Stimulated activated CD8-positive, alpha-beta memory T cell treated with anti-CD3 and anti-CD28 coated beads, Interleukin-7, amount 100 ng/mL, for 24 hours (primary cell): ENCODE results near the gene CCDC3.
"Not testable (repeated sequence)": the region's sequence is repeated elsewhere in the genome, so short reads cannot be mapped to it uniquely, and the experiment has no call there.

Experiments used
- DNase-seq: peaks from one replicate; pipeline ENCODE4 v3.0.0-alpha.2; 2020; ENCODE audit warnings: low read depth

Gene CCDC3

DNA sequence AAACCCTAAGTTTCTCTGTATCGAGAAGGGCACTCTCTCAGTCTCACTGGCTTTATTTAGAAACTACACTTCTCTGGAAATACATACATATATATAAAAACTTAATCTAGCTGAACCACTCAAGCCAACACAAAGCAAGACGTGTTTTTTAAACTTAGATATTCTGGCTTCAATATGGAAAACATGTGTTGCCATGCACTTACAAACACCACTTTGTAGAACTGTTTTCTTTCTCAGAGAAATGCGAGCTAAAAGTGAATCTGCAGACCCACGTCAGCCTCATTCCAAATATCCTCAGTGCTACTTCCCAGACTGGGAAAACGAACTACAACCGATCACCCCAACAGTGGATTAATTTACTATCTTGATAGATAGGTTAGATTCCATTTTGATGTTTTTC lies 1.7 kb downstream of the CCDC3 start:
- no peak for DNase-seq

DNA sequence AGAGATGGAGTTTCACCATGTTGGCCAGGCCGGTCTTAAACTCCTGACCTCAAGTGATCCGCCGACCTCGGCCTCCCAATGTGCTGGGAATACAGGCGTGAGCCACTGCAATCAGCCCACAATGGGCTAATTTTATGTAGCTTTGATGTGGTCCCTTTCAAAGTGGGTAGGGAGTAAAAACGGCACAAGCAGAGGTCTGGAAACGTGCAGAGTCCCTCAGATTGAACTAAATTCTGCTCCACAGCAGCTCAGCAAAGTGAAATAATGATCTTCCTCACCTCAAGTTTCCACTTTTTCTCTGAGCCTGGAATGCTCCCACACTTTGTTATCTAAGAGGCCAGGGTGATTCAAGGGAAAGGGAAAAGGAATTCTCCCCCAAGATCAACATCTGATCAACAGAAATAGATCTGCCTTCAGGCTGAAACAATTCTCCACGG lies 6.1 kb downstream of the CCDC3 start:
- no peak for DNase-seq

DNA sequence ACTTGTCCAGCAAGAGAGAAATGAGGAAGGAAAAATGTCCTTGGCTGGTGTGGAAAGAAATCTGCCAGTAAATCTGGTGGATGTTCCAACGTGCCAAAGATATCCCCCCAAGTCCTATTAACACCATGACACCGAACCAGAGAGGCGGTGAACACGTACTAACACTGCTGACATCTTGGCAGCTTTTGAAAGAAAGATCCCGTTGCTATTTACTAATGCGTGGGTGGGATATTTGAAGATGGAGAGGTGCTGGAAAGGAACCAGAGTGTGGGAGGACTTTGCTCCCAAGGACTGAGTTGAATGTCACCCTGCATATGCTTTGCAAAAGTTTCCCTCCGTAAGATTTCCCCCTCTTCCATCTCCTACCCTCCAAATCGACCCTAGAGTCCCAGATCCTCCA lies 7.9 kb downstream of the CCDC3 start:
- no peak for DNase-seq

DNA sequence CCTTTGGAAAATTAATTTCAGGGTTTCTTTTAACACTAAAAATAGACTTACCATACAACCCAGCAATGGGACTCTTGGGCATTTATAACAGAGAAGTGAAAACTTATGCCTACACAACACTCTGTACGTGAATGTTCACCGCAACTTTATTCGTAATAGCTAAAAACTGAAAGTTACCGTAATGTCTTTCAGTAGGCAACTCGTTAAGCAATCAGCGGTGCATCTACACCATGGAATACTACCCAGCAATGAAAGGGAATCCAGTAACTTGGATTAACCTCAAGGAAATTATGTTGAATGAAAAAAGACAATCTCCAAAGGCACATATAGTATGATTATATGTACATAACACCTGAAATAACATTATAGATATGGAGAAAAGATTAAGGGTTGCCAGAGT lies 16.2 kb downstream of the CCDC3 start:
- no peak for DNase-seq

DNA sequence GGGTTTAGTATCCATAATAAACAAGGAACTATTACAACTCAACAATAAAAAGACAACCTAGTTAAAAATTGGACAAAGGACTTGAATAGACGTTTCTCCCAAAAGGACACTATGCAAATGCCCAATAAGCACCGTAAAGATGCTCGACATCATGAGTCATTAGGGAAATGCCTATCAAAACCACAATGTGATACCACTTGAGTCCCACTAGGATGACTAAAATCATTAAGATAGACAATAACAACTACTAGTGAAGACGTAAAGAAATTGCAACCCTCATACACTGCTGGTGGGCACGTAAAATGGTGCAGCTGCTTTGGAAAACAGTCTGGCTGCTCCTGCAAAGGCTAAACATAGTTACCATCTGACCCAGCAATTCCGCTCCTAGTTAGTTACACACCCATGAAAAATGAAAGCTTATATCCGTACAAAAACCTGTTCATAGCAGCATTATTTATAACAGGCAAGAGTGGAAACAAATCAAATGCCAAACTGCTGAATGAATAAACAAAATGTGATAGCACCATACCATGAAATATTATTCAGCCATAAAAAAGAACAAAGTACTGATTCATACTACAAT lies 17.3 kb downstream of the CCDC3 start:
- no peak for DNase-seq

DNA sequence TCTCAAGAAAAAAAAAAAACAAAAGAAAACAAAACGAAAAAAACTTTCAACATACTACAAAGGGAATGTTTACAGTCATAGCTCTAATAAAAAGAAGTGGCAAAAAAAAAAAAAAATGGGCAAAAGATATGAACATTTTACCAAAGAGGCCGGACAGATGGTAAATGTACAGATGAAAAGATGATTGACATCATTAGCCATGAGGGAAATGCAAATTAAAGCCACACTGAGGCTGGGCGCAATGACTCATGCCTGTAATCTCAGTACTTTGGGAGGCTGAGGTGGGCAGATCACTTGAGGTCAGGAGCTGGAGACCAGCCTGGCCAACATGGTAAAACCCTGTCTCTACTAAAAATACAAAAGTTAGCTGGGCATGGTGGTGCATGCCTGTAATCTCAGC lies 17.9 kb downstream of the CCDC3 start:
- not testable (repeated sequence) for DNase-seq

DNA sequence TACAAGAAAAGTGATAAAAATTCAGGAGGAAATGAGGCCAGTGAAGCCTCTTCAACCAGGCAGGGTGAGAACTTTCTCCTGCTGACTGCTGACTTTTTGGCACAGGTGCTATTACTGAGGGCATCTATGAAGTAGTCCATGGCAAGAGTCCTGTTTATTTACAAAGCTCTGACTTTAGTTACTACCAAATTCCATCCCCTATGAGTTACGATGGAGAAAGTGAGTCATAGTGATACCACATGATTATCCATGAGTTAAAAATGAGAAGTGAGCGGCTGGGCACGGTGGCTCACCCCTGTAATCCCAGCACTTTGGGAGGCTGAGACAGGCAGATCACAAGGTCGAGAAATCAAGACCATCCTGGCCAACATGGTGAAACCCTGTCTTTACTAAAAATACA lies 19.9 kb downstream of the CCDC3 start:
- no peak for DNase-seq

DNA sequence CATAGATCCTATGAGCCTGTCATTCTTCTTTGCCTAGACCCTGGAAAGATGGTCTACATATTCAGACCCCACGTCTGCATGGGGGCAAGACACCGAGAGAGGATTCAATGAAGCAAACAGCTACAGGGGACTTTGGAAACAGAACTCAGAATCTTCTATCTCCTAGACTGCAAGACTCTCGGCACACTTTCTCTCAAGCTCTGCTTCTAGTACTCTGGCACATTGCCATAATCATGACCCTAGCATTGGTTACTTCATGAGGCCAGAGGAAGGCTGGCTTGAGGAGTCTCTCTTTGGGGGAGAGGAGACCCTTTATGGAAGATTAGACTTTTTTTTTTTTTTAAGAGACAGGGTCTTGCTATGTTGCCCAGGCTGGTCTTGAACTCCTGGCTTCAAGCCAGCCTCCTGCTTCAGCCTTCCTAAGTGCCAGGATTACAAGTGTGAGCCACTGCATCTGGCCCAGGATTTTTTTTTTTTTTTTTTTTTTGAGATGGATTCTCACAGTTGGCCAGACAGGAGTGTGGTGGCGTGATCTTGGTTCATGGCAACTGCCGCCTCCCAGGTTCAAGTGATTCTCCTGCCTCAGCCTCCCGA lies 20.7 kb downstream of the CCDC3 start:
- no peak for DNase-seq

DNA sequence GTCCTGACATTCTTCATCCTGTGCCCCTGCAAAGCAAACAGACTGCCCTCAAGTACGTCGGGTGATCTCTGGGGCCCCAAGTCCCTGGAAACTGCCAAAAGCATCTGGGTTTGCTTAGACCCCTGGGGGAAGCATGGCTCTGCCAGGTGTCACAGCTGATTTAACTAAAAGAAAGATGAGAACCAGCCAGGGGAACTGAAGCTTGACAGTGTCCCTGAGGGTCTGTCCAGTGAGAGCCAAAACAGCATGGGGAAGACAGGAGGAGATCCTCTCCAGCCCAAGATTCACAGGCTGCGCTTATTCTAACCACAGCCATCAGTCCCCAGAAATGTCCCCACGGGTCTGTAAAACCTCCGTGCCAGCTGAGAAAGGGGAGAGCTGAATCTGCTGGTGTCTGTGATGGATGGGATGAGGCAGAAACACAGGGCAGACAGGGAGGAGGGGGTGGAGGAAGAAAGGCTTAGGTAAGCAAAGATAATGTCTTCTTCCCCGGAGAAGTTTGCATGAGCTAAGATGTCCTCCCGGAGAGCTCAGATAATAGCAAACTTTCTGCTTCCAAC lies 21.3 kb downstream of the CCDC3 start:
- DNase-seq: no peak

DNA sequence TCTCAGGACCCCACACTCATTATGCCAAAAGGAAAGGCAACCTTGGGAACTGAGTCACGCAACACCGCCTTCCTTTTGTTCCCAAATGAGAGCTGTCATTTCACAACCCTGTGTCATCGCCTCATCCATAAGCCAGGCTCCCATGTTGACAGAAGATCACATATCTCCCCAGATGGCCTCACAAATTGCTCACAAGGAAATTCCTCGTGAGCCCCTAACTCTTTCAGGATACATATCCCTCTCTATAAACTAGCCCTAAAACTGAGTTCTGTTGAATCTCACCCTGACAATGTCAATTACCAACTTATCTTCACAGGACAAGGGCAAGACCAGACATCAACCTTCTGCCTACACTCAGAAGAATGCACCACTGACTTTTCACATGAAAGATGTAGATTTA lies 22.6 kb downstream of the CCDC3 start:
- no peak for DNase-seq

DNA sequence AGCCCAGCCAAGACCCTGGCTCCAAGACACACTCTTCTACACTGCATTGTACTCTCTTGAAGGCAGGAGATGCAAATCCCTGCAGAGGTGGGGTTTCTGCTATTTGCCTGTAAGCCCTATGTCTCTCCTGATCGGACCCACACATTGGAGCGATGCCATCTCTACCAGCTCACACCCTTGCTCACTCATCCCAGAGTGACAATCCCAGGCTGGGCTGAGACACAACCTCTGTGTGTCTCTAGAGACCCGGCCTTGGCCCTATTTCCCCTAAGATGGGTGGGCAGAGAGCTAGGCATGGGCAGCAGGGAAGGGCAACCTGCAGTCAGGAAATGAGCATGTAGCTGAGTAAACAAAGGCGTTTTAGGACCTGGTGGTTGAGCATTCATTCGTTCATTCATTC lies 25.6 kb downstream of the CCDC3 start:
- no peak for DNase-seq

DNA sequence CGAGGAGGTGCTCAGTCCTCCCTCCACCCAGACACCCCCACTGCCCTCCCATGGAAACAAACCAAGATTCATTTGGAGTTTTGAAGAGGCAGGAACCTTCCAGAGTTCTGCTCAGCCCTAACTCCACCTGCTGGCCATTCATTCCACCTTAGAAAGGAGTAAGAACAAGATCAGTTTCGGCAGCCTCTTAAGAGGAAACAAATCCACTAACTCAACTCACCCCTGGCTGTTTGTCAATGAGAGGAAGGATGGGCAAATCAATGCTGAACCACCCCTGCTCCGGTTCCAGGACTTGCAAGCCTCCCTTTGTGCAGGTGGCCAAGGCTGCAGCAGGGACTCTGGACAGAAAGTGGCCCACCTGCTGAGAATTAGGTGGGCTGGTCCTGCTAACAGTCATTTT lies 26.2 kb downstream of the CCDC3 start:
- DNase-seq: no peak

DNA sequence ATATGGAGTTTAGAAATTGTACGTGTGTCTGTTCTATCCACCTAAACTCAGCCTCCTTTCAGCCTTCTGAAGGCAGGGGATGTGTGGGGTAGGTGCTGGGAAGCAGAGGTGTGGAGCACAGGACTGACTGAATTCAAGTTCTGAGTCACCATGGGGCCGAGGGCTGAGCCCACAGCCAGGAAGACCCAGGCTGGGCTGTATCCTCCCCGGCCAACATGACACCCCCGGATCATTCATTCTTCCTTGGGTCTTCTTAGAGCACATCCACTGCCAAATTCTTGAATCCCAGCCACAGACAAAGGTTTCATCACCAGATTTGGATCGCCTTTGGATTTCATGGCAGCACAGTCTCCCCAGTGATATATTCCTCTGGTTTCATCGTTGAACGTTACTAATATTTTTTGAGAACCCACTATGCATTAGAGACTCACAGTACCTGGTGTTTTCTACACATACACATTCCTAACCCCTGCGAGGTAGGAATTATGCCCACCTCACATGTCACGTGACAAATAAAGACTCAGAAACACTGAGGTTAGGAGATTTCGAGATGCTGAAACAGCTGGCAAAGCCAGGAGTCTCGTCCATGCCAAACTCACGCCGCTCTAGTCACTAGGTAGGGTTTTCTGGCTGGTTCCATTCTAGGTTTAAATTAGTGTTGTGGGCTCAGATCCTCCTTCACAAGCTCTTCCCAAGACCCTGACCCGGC lies 26.9 kb downstream of the CCDC3 start:
- DNase-seq: no peak

DNA sequence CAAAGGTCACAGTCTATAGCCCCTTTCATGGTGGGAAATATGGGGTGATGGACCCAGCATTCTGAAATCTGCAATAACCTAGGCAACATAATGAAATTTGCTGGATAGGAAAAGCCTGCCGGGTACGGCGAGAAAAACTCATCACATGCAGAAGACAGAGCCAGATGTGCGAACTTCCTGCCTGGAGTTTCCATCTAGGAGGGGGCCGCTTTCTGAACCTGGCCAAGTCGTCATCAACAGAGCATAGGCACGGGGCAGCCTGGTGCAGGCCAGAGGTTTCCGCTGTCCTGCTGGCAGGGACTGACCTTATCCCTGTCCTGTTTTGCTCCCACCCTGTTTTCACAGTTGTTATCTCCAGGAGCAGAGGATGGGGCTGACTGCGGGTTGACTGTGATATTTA lies 27.4 kb downstream of the CCDC3 start:
- no peak for DNase-seq

DNA sequence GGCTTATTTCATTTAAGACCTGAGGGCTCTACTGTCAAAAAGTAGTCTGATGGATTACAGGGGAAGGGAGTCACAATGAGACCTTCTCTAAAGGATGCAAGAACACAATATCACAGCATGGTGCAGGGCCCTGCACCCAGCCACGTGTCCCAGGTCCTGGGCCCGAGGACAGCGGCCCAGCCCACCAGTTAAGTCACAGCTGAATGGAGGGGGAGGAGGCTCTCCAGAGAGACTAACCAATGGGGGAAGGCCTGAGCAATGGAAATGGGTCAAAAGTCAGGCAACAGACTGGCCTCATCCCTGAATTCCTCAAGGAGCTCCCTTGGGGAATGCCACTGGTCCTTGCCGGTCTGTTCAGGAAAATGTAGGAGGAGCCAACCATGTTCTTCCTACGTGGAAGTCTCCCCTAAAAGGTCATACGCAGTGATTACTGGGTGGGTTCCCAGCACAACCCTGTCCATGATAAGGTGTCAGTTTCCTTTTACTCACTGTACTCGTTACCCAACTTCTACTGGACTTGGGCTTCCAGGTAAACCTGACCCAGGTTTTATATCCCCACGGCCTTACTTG lies 28.3 kb downstream of the CCDC3 start:
- DNase-seq: no peak

DNA sequence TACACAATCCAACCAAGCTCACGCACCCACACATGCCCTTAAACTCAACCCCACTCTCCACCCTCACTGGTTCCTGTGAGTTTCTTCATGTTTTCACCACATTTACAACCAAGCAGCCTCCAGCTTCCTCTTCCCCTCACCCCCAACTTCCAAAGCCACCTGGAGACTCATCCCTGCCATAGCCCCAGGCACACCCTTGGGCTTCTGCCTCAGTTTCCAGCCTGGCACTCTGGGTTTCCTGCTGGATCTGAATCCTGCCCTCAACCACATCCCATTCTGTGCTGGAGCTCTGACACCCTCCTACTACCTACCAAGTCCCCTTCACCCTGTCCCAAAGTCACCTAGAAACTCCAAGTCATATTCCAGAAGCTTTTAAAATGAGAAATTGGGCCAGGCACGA lies 29.4 kb downstream of the CCDC3 start:
- no peak for DNase-seq

DNA sequence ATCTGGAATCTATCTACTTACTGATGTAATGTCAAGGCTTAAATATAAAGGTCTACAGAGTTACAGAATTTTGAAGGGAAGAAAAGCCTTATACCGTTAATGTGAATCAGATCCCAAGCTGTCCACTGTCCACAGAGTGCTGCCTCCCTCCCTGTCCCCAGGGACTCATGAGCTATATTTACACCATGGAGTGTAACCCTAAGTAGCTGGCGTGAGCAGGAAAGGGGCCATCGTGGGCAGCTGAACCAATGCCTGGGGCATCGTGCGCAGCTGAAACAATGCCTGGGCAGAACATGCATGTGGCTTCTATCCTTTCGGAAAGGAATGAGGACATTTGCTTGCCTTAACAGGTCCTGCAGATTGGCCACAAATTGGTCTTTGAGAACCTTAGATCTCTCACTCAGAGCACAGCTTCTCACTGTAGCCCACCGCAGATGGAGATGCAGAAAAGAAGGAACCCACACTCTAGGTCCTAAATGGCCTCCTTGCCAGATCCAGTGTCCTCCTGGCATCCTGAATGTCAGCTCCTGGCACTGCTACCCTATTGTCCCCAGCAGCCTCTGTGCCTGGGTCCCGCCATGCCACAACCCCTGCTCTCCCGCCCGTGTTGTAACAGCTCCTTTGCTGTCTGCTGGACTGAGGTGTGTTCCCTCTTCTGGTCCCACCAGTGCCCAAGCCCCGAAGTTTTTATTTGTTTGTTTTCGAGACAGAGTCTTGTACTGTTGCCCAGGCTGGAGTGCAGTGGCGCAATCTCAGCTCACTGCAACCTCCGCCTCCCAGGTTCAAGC lies 30.3 kb downstream of the CCDC3 start:
- no peak for DNase-seq

DNA sequence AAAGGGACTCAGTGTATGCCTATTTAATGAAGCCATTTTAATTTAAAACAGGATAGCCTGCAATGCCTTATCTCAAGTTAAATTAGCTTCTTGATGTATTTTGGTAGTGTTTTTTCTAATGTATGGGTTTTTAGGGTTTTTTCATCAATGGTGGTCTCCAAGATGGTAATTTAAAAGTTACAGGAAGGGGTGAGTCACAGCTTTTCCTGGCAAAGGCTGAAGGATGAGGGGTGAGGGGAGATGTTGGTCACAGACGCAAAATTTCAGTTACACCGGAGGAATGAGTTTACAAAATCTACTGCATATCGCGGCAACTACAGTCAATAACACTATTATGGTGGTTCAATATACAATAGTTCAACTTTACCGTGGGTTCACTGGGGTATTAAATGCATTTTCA lies 31.6 kb downstream of the CCDC3 start:
- DNase-seq: no peak

DNA sequence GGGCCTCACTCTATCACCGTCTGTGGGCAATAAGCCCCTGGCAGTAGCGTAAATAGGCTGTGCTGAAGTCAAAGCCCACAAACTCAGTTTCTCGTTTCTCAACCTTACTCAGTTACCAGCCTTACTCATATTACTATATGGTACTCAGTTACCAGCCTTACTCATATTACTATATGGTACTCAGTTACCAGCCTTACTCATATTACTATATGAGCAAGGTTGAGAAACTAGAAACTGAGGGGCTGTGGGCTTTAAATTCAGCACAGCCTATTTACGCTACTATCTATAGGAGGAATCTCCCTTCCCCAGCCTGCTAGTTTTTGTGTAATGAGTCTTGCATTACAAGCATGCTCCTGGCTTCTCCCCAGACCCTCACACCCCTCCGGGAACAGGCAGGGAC lies 35.4 kb downstream of the CCDC3 start:
- DNase-seq: no peak

DNA sequence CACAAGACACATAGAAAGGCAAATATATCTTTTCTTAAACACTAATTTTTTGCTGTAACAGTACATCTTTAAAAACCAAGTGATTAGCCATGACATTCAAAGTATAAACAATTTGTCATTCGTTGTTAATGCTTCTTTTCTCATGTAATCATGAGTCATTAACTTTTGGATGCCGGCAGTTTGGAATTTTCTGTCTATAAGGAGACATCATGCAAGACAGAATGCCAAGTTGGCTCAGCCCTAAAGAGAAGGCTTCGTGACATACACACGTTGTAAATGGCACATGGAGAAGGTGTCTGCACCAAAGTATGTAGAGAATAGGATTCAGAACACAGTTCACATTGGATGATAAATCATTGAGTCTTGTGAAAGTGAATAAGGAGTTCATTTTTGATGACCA lies 35.9 kb downstream of the CCDC3 start:
- DNase-seq: no peak

DNA sequence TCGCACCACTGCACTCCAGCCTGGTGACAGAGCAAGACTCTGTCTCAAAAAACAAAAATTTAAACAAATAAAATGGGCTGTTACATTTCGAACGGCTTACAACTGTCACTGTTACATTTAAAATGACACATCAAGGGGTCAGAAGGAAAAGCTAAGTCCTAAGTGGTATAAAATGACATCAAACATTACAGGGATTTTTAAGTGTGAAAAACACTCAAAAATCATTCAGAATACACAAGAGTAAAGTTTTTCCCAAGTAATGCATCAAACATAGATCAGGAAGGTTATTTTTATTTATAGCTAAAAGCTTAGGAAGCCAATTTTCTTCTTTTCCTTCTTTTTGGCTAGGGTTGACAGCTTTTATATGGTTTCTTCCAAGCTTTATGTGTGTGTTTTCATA lies 39.0 kb downstream of the CCDC3 start:
- DNase-seq: no peak

DNA sequence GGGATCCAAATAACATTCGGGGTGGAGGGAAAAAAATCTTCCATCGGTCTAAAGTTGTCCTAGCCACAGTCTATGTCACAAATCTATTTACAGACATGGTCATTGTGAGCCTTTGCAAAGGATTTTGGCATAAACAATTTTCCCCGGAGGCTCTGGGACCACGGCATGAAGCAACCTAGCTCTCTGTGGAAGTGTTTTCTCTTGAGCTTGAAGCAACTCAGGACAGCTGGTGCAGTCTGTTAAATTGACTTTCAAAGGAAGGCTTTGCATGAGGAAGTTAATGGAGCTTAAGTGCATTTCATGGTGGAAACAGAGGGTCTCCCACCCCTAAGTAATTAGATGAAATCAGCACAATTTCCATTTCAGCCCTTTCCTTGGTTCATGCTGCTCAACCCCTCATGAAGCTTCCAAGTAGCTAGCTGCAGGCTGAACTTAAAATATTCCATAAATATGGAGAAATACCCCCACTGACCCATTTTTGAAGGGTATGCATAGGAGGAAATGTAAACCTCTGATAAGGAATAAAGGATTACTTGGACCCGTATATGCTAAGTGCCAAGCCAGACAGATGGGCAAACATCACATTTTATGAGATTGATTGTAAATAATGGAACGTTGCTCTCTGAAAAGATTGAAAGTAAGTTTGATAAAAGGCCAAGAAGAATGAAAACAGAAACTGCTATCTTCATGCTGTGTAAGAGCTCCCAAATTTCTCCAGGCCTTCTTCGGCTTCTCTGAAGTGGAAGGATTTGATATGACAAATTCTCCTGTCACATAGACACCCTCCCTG lies 39.9 kb downstream of the CCDC3 start:
- DNase-seq: no peak
